ENCODE results near the gene EIF4A2.
A peak's percentile ranks its signal among the peaks of the same experiment; 100 is the strongest.

DNA sequence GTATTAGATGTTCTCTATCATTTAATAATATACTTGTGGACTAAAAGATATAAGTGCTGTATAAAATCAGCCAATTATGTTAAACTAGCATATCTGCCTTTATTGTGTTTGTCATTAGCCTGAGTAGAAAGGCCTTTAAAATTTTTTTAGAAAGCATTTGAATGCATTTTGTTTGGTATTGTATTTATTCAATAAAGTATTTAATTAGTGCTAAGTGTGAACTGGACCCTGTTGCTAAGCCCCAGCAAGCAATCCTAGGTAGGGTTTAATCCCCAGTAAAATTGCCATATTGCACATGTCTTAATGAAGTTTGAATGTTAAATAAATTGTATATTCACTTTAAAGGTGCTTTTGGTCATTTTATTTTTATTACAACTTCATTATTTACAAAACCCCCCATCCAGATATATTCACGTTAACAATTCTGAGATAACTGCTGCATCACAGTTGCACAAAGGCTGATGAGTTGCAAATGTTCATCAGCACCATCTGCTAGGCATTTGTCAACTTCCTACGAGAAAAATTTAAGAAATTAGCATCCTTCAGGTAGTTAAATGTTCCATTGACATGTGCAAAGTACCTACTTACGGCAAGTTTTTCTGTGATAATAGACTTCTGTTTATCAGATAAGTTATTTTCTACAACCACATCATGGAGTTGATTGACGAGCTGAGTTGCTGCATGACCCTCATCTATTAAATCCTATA is 6.3 kb downstream of the EIF4A2 start:
- TF ChIP-seq POLR2A (IDR thresholded peaks at IDR 0.05), result peak in 1 of 2 donors; percentile 17
- no peak for TF ChIP-seq CTCF (IDR thresholded peaks at IDR 0.05)
